Stimulated activated CD4-positive, alpha-beta T cell treated with anti-CD3 and anti-CD28 coated beads, Interleukin-12 subunit alpha, Interleukin-12 subunit beta, amount 100 ng/mL, for 24 hours (primary cell): Measurements from ENCODE around the gene LEF1.

ENCODE experiments used
- DNase-seq, 2 experiments: peaks; one replicate each; pipeline ENCODE4 v3.0.0-alpha.2; 2020; ENCODE audit warnings: low read depth in 2 of 2

LEF1 gene

DNA sequence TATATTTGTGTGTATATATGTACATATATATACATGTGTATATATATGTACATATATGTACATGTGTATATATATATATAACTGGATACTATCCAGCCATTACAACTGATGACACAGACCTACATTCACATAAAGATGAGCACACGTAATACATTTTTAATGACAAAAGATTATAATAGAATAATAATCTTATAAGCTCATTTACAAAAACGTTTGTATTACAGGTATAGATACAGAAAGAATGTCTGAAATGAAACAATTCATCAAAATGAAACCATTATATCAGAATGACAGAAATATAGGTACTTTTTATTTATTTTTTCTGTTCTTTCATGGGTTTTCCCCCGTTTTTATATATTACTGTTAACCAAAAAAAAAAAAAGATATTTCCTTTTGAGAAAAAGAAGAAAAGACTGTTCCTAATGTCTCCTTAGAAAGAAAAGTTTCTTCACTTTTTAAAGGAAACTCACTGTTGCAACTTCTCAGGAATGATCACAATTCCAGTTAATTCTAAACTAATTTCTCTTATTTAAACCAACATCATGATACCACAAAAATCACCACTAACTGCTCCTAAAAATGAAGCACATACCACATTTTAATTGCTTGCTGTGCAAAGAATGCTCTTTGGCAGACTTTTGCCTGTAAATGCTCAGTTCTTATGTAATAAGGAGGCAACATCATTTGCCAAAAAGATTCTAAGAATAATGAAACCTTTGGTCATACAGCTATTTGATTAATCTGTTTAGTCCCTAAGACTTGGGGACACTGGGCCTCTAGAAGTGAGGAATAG, 18.9 kb downstream of the LEF1 start:
- DNase-seq = no peak

DNA sequence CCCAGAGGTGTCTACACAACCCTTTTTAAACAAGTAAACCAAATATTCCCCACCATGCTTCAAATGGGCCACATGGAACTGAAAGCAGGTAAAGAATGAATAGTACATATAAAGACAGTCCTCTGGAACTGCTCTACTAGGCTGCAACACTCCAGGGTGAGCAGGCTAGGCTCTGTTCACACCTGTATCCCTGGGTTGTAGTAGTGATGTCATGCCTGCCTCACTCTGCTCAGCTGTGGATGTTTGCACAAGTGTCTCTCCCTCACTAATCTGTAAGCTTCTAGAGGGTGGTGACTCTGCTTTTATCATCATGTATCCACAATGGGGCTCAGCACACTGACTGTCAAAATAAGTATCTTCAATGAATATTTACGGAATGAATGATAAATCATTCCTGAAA, 20.4 kb downstream of the LEF1 start:
- DNase-seq = no peak

DNA sequence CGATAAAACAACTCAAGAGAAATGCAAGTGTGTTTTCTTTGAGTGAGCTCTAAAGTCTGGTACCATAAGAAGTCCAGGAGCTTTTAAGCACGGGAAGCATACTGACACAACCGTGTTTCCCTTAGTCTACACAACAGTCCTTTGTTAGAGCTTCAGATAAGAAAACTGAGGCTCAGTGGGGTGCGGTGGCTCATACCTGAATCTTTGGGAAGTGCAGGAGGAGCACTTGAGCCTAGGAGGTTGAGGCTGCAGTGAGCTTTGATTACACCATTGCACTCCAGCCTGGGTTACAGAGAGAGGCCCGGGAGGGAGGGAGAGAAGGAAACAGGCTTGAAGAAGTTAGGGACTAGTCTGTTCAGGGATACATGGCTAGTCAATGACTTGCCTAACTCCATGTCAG, 21.9 kb downstream of the LEF1 start:
- no peak for DNase-seq

DNA sequence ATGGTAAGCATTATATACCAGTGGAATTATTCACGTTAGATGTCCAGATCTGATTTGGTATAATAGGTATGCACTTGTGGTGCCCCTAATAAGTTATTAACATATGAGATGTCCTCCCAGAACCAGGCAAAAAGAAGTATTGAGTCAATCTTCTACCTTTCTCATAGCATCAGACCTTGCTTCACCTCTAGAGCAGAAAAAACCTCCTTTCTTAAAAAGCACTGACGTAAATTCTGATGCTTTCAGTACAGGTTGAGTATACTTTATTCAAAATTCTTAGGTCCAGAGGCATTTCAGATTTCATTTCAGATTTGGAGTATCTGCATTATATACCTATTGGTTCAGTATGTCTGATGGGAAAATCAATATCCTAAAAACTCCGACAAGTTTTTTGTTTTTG, 22.4 kb downstream of the LEF1 start:
- DNase-seq = no peak

DNA sequence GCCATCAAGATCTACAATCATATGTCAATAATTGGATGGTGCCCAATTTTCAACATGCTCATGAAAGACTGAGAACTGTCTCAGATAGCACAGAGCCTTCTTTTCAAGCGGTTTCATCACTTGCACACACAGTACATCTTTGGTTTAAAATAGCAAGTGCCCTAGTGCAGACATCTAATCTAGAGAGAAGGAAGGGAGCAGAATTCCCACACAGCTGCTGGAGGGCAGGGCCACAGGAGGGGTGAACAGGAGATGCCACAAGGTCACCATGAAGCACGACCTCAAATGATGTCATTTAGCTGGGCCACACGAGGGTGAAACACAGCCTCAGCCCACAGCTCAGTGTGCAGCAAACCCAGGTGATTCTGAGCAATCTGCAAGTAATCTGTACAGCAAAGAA, 24.3 kb downstream of the LEF1 start:
- no peak for DNase-seq

DNA sequence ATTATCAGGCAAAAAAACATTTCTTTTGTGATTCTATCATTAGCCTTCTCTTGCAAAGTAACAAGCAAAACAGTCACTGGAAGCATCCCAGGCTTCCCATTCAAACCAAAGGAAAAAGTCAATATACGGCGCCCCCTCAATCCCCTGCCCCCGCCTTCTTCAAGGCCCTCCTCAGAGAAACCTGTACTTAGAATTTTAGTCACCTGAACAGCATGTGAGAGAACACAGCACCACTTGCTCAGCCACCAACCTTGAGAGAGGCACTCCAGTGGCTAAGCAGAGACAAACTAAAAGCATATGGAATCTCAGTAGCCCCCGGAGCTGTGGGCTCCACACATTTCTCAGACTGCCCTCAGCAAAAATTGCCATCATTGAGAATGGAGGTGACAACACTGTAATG, 25.2 kb downstream of the LEF1 start:
- no peak for DNase-seq

DNA sequence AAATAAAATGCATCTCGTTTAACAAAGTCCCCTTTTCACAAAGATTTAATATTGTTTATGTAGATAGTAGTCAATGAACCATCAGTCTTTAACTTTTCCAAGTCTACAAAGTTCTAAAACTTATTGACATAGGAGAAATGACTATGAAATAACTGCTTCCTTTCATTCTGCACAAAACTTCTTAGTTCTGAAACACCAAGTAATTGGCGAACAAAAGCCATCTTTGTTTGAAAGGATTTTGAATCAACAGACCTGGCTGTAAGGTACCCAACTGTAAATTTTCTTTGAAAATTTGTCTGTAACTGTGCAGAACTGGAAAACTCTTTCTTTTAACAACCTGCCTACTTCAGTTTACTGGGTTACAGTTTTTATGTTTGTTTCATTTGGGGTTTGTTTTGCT, 25.9 kb downstream of the LEF1 start:
- DNase-seq = no peak

DNA sequence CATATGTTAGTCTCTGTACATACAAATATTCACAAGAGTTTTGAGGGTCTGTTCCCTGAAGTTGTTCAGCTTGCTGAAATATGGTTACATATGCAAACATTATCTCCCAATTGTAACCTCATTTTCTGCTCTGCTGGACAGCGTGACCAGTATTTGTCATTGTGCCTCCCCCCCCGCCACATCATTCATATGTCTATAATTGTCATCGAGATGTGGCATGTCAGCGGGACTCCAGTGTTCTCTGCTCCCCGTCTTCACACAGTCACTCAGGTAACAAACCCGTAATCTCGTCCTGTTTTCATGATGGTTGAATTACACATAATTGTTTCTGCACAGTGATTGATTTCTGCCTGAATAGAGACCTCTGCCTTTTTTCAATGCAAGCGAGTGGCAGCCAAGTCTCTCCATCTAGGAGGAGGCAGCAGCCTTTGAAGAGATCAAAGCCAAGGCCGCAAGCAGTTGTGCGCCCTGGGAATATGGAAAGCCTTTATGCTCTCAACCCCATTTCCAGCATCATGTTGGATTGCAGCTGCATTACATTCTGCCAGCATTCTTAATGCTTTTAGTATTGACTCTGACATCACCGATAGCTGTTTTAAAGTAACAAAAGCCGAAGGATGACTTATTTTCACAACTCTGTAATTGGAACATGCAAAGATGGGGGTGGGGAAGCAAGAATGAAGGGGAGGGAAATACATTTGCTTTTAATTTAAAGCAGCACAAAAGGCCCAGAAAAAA, 27.4 kb downstream of the LEF1 start:
- DNase-seq = no peak

DNA sequence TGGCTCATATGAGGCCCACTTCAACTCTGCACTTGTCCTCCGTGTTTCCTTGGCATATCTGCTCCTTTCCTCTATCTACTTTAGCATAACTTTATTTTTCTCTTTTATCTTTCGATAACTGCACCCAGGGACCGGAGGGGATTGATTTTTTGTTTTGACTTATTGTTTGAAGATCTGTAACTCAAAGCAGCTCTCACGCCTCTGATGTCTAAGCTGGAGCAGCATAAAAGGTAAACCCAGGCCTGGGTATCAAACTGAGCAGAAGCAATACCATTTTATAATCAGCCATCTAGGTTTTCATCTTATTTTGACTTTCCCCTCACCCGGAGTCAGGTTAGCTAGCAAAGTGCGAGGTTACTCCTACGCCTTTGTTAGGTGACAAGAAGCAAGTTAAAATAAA, 28.4 kb downstream of the LEF1 start:
- no peak for DNase-seq

DNA sequence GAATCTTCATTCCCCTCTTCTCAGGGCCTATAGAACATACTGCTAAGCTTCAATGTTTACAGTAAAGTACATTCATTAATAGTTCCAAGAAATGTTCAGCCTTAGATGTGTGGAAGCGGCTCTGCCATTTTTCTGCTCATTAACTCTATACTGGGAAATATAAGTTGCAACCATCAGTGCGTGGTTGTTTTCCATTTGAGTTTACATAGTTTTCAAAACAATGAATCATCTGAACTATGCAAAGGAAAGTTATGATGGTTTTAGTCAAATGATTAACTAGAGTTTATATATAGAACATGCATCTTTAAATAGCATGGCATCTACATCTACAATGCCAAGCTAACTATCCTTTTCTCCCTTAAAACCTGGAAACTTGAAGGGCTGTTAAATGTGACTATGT, 29.6 kb downstream of the LEF1 start:
- no peak for DNase-seq

DNA sequence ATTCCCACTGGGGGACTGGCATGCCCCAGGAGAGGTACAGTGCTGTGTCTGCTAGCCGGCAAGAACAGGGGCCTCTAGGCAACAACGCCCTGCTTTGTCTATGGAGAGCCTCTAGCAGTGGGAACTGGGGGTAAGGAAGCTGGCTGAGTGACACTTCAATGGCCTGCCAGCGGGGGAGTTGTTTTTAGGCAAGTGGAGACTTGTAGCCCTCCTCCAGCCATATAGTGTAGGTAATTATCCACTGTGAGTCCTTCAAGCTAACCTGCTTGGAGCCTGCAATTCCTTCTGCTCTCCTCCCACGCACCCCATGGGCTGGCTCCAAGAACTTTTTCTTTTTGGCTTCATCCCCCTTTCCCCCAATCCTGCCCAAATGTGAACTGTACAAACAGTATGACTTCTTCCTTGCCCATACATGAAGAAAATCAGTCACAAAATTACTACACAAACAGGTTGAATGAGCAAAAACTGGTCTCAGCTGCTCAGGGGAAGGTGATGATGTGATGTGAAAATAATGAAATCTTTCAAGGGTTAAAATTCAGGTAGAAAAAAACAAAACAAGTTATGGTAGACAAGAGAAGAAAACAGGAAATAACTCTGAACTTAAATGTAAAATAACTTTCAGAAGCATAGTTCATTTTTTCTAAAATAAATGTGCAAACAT, 33.1 kb downstream of the LEF1 start:
- no peak for DNase-seq

DNA sequence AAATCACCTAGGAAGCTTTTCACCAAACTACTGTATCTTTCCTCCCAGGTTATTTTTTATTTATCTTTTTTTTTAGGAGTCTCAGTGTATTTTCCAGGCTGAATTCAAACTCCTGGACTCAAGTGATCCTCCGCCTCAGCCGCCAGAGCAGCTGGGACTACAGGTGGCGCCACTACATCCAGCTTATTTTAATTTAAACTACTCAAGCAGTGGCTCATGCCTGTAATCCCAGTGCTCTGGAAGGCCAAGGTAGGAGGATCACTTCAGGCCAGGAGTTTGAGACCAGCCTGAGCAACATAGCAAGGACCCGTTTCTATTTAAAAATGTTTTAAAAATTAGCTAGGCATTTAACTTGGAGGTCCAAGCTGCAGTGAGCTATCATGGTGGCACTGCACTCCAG, 37.8 kb downstream of the LEF1 start:
- no peak for DNase-seq

DNA sequence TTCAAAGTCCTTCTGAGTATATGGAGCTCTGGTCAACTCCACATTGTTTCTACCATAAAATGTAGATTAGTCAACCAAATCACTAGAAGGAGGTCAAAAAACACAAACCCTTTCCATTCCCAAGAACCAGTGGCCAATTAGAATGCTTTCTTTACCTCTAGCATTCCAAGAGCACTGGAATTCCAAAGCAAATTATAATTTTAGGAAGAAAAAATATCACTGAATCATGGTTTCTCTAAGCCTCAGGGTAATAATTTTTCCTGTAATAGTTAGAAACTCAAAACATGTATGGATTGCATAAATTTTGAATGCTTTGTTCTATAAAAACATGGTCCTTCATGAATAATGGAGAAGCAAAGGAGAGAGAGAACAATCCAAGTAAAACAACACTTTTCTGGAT, 39.5 kb downstream of the LEF1 start:
- no peak for DNase-seq

DNA sequence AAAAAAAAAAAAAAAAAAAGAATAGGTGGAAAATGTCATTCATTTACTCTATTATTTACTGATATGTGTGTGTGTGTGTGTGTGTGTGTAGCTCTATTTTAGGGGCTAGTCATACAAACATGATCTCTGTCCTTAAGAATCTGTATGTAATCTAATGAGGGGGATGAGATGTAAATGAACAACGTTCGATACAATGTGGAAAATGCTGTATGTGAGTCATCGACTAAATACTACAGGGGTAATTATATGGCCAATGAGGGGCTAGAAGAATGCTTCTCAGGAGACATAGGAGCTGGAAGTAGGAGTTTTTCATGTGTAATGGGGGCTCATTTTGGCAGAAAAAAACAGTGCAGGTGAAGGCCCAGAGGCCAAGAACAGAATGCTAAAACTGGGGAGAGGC, 41.9 kb downstream of the LEF1 start:
- no peak for DNase-seq

DNA sequence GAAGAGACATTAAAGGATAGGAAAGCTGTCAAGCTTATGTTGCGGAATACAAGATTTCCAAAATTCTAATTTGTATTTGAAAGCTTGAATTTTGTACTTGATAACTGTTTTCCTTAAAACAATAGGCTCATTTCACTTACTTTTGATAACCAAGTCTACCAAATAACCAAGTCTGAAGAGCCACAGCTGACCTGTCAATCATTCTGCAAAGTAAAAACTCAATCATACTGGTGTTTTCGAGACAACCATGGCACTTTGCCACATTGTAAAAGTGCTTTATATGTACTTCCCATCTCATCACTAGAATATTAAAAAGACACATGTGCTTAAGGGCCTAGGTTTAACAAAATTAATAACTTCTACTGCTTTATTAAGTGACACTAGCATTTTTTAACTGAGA, 47.9 kb downstream of the LEF1 start:
- DNase-seq = no peak

DNA sequence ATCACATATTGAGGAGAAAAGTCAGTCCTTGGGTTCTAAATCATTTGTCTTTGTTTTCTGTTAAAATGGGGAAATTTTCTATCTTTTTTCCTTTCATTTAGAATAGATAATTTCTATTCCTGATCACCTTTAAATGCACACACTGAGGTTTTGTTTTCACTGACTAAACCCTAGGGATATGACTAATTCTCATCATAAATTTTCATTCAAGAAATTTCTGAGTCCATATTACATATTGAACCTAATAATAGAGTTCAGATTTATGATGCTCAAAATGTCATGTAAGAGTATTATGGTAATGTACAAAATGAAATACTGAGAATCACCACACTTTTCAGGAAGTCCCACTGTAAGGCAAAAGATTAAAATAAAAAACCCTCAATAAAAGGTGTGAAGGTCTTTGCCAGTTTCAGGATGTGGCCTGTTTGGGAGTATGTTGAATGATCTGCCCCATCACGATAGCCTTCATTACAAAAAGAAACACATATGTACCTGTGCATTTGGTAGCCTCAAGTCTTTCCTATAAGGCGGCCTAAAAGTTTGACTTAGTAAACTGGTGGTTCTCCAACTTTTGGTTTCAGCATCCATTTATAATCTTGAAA, 49.4 kb downstream of the LEF1 start:
- no peak for DNase-seq

DNA sequence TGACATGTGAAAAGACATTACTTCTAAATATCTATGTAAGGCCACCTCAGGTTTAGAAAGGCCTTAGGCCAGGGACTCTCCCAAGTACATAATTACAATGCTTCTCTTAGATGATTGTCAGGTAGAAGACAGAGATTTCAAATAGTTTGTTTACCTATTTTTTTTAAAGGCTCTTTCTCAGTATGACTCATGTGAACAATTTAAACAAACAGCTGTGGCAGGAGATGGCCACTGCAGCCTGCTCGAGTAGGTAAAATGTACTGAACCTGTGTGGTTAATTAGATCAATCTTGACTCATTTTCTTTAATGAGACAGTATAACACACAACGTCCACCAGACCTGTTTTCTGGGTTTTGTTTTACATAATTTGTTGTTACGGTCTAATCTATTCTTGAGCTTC, 50.2 kb downstream of the LEF1 start:
- no peak for DNase-seq

DNA sequence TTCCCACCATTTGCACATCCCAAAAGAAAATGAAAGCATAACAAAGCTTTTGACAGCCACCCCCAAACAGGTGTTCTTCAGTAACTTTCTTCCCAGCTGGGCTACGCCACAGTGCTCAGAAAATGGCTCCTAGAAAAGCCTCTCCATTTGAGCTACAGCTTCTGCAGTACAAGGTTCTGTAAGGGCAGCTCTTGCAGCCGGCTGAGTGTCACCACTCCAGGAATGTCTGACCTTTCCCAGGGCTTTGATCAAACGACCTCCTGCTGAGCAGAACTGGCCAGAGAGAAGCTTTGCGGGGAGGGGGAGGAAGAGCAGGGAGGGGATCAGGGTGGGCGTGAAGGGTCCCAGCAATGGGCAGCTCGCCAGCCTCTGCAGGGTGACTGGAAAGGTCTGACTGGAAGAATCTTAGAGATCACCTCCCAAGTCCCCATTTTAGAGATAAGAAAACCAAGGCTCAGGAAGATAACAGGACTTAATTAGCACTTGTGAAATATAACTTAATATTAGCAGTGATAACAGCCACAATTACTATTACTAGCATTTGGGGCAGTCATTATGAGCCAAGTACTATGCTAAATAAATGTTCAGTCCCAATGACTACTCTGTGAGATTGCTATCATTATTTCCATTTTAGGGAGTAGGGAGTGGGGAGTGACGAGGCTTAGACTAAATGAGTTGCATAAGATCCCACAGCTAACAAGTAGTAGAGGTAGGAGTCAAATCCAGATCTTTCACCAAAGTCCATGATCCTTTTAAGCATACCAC, 51.1 kb downstream of the LEF1 start:
- no peak for DNase-seq

DNA sequence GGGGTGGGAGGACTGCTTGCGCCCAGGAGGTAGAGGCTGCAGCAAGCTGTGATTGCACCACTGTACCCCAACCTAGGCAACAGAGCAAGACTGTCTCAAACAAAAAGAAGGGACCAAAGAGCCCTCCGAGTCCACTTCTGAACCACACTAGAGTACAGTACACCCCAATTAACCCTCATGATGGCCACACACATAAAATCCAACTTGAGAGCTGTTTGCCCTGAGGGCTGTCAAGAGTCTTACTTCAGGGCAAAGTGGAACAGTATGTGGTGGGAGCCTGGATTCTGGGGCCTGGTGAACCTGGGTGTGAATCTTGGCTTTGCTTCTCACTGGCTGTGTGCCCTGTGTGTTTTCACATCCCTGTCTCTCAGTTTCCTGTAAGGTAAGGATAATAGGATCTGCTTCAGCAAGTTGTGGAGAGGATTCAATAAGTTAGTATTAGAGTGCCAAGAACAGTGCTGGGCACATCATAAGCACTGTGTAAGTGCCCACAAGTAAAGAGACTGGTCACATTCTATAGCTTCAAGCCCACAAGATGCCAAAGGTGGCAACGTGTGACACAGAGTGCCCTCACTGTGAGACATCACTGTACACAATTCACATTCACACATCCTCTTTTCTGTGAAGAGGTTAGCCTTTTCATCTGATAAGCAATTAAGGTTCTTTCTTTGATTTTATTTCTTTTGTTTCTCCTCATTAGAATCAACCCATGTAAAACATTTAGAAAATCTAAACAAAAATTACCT, 52.1 kb downstream of the LEF1 start:
- DNase-seq = no peak

DNA sequence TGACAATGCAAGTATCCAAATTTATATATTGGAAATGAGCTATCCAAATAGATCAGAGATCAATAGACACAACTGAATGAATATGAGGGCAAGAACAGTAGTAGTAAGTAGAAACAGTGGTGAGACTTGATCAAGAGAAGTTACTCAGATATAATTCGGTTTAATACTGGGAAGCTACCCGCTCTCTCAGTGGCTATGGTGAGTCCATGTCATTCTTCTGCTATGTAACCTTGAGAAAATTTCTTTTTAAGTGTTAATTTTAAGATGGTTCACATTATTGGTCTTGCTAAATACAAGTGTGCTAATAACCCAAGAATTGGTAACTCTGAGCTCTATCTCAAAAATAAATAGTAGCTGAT, 53.6 kb downstream of the LEF1 start:
- no peak for DNase-seq

DNA sequence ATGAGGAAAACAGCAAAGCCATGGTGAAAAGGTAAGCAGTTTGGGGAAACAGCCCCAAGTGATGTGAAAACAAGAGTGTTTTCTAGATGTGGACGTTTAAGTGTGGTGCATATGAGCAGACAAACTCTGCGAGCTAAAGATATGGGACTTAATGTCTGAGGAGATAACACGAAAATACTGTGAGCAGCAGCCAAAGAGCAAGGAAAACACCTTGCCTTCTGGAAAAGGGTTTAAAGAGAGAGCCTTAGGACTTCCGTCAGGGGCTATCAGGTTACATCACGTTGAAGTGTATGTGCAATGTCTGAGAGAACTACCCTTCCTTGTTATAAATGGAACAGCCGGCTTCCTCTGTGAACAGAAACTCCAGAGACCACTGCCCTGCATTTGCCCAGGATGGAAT, 54.2 kb downstream of the LEF1 start:
- DNase-seq = no peak
